ENCODE data around the gene FGGY.
"Not testable (repeated sequence)": the region's sequence is repeated elsewhere in the genome, so short reads cannot be mapped to it uniquely, and the experiment has no call there.

The FGGY gene

DNA sequence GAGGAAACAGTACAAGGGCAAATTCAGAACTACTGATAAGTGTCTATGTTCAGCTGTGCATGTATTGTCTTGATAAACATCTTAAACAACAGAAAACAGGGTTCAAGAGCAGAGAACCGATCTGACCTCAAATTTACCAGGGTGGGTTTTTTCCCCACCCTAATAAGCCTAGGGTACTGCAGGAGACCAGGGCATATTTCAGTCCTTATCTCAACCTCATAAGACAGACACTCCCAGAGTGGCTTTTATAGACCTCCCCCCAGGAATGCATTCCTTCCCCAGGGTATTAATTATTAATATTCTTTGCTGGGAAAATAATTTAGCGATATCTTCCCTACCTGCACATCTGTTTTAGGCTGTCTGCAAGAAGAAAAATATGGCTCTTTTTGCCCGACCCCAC, 261.7 kb downstream of the FGGY start:
- DNase-seq = not testable (repeated sequence)

DNA sequence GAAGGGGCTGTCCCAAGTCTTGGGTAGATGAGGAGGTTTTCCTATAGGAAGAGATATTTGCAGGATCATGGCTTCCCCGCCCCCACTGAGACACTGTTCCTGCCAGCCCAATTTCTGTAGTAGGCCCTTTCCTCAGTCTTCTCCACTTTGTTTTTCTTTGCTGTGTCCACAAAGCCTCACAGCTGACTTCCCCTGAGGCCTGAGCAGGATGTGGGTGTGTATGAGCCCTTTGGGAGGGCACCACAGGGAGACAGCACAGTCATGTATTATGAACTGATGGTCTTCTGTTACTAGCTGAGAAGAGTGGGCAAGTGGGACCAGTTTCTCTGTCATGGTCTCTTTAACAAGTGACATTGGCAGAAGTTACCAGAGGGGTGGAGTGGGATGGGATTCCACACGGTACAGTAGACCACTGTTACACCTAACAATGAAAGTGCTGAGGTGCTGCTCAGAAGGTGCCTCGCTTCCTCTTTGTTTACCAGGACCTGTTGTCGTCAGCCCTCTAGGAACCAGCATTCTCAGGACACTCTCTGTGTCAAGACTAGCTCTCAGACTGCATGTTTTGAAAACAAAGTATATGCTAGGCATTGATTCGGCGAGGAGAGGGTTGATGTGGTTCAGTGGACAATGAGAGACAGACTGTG, 264.0 kb downstream of the FGGY start:
- no peak for DNase-seq

DNA sequence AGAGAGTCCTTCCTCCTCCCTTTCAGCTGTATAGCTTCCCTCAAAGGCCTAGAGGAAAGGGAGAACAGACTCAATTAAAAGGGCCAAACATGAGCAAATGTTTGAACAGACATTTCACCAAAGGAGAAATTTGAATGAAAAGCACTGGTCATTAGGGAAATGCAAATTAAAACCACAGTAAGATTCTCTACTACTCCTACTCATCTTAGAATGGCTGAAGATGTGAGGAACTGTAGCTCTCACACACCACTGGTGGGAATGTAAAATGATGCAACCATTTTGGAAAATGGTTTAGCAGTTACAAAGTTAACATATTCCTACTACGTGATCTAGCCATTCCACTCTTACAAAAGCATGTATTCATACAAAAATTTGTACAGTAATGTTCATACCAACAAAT, 264.9 kb downstream of the FGGY start:
- DNase-seq = peak; percentile 24

DNA sequence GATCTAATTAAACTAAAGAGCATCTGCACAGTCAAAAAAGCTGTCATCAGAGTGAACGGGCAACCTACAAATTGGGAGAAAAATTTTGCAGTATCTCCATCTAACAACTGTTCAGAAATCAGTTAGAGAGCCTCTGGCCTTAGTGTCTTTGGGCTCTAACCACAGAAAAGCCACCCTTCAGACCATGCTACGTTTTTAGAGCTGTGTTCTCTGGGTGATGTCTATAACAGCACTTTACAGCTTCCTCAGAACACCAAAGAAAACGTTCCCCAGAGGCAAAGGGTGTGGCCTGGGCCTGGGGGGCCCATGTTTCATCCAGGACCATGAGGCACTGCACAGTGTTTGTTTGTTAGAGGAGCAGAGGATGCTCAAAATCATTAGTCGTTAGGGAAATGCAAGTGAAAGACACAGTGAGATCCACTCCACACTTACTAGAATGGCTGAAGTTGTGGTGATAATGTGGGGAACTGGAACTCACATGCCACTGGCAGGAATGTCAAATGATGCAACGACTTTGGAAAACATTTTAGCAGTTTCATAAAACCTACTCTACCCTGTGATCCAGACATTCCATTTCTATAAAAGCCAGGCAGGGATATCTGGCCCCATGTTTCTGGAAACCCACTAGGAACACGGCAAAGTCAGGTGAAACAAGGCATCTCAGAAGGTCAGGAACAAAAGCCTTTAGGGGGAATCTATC, 267.4 kb downstream of the FGGY start:
- DNase-seq = peak; percentile 20

DNA sequence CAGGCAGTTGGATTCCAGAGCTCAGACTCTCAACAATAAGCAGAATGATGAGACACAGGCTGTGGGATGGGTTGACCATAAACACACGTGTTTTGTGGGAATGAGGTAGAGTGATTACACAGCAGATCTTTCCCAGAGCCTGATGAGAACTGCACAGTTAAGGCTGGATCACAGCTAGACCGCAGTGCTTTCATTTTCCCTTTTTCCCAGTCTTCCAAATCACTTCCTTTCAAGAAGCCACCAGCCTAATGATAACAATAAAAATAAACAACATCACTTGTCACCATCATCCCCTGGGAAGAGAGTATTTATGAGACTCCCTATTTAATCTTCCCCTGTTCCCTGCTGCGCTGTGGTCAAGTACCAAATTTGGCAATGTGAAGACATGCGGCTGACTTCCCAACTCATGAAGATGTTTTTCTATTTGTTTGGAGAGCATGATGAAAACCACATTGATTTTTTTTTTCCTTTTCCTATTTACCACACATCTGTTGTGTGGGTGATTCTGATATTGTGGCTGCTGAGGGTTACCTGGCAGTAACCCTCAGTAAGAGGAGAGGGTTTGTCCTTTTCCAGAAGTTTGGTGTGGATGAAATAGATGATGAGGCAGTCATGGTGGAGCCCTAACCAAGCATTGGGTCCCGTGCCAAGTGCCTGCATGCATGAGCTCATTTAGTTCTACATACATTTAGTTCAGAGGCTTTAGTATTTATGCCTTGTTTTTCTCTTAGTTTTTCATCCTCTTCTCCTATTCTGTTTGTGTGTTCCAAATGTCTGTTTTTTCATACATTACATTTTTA, 268.9 kb downstream of the FGGY start:
- no peak for DNase-seq

DNA sequence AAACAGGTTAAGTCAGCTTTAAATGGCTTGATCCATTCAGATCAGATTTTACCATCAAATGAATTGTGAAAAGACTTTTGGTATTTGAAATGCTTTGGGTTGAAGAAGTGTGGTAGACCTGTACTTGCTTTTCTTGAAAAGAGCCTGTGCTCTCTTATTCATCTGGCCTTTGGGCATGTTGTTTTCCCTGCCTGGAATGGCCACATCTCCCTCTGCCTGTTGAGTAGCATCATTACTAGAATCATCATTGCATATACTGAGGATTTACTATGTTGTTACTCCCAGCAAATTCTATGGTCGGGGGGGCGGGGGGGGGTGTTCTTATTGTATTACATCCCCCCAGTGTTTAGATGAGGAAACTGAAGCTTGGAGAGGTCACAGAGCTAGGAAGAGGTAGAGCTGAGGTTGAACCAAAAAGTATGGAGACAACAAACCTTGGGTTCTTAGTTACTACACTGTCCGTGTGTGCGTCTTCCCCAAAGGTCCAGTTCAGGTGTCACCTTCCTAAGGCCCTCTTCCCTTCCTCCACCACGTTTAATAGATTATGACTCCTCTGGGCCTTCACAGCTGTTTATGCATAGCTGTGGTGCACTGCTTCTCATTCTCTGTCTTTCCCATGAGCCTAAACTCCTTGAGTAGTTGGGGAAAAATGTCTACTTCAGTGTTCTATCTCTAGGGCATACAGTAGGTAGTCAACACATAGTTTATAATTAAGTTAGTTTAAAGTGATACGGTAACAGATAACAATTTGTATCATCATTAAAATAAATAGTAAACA, 271.5 kb downstream of the FGGY start:
- DNase-seq = no peak

DNA sequence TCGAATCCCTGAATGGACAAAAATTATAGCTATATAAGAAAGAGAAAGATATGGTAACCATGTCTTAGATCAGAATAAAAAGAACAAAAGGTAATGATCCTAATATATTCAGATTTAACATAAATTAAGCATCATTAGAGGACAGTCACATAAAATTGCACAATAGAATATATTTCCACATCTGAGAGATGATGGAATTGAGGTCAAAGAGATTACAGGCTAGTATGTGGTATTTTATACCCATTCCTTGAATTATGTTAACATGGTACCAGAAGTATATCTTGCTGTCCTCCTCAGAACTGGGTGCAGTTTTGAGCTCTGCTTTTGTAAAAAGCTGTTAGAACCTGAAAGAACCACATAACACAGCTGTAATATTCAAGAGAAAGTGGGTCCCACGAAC, 272.3 kb downstream of the FGGY start:
- DNase-seq = peak; percentile 57

DNA sequence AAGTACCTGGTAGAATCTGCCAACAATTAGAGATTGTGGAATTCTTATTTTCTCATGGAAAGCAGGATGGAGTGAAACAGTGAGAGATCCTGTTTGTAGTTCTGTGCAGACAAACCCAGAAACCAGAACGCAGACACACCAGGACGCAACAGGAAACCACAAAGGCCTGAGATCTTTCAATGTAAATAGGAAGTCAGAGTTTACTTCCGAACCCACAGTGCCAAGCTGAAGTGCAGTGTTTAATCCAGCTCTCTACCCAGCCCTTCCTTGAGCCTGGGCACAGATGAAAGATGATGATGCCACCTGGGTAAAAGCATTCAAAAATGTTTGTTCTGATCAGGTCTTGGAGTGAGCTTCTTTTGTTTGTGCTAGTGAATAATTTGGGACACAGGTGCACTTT, 273.6 kb downstream of the FGGY start:
- peak; percentile 73 for DNase-seq

DNA sequence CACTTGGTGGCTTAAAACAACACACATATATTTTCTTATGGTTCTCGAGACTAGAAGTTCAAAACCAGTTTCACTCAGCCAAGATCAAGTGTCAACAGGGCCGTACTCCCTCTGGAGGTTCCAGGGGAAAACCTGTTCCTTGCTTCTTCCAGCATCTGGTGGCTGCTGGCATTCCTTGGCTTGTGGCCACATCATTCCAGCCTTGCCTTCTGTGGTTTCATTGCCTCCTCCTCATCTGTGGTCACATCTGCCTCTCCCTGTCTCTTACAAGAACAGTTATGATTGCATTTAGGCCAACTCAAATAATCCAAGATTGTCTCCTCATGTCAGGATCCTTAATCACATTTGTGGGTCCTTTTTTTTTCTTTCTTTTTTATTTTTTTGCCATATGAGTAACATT, 277.2 kb downstream of the FGGY start:
- no peak for DNase-seq

DNA sequence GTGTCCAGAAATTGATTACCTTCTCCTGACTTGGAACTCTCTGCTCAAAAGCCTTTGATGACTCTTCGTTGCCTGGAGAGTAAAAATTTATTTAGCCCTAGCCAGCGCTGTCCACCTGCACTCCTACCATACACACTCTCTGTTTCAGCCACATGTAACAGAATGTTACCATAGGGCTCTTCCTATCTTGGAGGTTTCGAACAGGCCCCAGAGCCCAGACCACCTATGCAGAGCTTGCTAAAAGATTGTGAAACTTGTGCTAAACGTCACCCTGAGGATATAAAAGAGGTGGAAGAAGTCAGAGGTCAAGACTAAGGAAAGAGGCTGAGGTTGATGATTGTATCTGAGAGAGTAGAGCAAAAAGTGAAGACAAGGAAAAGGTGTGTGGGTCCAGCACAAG, 280.9 kb downstream of the FGGY start:
- no peak for DNase-seq

DNA sequence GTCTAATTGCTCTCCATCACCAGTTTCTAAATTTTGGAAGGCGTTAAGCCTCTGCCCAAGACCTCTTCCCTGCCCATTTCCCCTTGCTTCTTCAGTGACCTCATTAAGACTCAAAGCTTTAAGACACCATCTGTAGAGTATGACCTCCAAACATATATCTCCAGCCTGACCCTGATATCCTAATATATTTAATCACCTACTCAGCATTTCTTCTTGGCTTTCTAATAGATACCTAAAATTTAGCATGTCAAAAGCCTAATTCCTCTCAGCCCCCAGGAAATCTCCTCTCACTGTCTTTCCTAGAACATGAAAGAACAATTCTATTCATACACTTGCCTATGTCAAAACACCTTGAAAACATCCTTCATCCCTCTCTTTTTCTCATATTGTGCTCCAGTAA, 282.3 kb downstream of the FGGY start:
- DNase-seq = no peak

DNA sequence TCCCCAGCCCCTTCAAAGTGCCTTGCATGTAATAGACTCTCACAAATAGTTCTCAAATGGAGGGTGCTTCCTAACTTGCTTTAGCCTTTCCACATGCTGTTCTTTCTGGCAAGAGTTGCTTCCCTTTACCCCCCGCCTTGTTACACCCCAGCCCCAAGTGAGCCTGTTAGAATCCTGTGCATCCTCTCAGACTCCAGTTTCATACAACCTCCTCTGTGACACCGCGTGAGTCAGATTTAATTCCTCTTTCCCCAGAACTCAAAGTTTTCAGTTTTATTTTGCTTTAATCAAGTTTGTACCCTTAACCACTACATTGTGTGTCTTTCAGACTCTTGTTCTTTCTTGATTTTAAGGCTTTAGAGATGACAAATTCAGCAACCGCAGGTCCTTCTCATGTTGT, 283.4 kb downstream of the FGGY start:
- DNase-seq = peak; percentile 75

DNA sequence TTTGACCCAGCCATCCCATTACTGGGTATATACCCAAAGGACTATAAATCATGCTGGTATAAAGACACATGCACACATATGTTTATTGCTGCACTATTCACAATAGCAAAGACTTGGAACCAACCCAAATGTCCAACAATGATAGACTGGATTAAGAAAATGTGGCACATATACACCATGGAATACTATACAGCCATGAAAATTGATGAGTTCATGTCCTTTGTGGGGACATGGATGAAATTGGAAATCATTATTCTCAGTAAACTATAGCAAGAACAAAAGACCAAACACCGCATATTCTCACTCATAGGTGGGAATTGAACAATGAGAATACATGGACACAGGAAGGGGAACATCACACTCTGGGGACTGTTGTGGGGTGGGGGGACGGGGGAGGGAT, 295.5 kb downstream of the FGGY start:
- DNase-seq = not testable (repeated sequence)

DNA sequence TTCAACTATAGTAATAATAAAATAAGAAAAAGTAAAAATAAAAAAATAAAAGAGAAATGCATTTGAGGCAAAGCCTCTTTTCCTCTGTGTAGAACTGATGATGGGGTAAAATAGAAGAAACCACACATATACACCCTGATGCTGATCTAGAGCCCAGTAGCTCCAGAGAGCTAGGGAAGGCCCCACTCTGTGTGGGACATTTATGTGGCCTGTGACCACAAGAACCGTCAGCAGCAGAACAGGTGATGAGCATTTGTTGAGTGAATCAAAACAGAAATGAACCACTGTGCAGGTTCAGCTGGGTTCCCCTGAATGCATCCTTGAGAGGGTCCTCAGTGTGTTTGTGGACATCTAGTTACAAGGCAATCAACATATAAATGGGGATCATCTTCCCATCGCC, 296.0 kb downstream of the FGGY start:
- no peak for DNase-seq

DNA sequence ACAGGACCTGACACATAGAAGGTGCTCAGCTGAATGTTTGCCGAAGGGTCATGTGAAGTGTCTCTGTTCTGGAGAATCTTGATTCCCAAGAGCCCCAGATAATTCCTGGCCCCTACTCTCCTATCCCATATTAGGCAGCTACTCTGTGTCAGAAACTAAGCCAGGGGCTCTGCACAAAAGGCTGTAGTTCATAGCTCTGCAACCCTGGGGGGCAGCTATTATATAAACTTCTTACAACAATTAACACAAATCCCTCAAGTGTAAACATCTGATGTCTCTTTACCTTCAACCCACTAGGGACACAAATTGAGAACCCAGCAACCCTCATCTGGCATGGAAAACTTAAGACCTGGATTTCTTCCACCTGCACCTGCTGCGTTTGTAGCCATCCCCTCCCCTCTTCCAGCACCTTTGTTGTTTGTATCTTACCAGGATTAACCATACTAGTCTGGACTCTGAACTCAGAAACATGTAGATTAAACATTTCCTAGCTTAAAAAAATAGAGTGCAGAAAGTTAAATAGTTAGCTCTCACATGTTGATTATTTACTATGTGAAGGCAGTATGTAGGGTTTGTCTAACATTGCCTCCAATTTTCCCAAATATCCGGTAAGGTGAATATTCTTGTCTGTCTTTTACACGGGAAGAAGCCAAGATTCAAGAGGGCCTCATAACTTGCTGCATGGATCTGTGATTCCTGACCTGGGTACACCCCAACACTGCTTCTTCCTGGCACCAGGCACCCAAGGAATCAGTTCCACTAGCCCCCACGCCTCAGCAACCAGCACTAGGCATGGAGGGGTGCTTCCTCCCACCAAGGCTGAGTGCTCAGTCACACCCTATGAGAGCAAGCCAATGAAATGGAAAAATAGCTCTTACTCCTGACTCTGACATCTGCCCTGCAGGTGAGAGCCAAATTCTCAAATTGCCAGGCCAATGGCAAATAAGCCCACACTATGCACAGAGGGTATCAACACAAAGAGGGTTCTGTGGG, 297.2 kb downstream of the FGGY start:
- DNase-seq = no peak

DNA sequence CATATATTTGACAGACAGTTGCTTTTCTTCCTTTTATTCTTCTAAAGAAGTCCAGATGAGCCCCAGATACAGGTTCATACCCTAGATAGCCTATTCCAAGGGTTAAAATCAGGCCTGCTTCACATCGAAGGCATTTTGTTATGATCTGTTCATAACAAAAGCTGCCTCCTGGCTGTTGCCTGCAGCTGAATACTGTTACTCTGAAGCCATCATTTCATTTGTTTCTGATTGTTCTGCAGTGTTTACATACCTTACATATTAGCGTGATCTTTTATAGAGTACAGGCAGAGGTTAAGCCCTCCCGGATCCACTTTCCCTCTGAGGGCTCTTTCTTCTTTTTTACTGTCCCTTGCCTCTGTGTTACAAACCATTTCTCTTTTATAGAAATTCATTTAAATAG, 298.9 kb downstream of the FGGY start:
- no peak for DNase-seq

DNA sequence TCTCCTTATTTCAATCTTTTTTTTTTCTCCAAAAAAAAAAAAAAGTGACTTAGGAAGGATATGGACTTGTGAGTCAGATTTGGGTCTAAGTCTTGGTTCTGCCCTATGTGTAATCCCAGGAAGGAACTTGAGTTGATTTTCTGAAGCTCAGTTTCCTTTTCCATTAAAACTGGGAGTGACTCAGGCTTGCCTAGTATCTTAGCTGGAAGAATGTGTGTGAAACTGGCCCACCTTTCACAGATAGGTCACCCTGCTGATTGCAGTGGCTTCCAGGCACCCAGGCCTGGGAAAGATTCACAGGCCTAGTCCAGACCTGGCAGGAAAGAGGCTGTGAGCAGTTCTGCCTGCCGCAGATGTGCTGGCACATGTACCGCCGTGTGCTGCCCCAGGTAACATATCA, 299.5 kb downstream of the FGGY start:
- peak; percentile 28 for DNase-seq

DNA sequence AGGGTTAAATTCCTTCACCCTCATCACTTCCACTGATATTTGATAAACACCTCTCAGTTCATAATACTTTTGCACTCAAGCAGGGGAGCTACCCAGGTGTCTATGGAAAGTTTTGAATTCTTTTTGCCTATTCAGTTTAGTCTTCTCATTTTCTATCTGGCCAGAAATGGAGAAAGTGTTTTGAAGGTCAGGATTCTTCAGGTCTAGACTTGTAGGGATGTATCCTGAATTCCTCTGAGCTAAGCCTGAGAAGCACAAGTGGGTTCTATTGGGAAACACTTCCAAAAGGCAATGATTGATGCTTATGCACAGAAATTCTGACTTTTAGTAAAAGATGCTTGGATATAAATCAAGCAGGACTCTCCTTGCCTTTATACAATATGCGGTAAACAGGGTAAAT, 300.1 kb downstream of the FGGY start:
- no peak for DNase-seq

DNA sequence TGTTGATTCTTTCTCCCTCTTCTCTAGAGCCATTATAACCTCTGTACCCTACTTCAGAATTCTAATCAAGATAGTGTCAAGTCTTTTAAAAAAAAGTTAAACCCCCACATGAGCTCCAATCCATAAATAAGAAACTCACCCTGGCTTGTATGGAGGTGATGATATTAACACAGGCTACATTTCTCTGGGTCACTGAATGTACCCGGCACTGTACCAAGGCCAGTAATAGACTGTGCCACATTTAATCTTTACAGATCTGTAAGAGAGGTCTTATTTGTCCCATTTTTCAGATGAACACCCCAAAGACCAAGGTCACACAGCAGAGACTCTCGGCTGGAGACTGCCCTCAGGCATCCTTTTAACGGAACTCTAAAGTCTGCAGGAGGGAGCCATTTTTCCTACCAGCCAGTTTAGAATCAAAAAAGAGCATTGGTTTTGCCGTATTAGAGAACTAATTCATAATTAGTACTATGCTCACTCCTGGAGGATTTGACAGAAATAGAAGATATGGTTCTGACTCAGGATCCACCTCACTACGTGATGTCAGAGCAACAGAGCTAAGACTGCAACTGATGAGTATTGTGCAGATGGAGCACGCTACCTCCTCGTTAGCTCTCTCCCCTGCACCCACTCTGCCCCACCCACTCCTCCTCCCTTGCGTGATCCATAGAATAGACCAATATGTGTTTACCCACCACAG, 300.7 kb downstream of the FGGY start:
- no peak for DNase-seq

DNA sequence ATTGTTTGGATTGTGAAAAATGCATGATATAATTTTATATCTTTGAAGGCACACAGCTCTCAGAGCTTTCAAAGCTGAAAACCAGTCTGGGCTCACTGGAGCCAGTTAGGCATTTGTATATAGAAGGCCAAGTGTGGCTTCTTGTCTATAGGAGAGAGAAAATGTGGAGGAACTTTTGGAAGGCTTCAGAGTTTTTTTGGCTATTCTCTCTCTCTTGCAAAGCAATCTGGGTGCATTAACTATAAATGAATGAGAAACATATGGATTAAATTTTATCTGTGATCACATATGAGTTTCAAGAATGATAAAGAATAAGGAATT, 301.2 kb downstream of the FGGY start:
- DNase-seq = no peak

DNA sequence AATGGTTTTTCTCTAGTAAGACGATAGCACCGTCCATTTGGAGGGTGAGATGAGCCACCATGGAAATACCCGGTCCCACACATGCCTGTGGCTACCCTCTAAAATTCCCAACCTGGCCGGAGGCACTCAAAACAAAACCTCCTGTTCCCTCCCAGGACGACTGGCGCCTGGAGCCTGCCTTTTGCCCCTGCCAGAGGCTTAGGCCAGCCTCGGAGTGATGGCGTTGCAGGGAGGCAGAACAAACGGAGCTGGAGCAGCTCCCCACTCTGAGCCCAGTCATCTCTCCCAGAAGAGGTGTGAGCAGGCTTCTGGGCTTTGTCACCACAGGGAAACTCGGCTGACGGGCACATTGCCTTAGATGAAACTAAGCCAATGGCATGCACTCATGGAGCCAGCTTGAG, 304.1 kb downstream of the FGGY start:
- DNase-seq = no peak

DNA sequence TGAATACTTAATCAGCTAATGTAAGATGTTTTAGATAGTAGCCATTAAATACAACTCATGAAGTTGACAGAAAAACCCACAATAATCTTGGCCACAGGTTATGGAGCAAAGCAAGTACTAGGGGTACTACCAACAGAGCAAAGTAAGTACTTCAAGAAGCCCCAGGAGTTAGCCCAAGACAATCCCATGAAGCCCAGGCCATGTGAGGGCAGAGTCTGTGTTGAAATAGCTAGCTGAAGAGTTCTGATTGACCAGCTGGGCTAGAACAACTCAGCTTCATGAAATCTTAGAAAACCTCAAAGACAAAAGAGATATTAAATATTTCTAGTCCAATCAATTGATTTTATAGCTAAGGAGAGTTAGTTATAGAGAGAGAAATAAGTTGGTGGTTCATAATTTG, 304.9 kb downstream of the FGGY start:
- DNase-seq = no peak

All from inflammatory macrophage treated with lipopolysaccharide for 4 hours (primary cell).